Endothelial cell of umbilical vein (primary cell): Measurements from ENCODE around the gene LUZP2. TPM values are rescaled to one million over a fixed set of nuclear protein-coding genes. Genes with fewer than 3 reads are reported as not detected.

Experiments
- BruUV-seq: library from RNA; stranded (reverse); fragments of 400-500 nt; replicated peaks from 2 replicates; lab custom pipeline; 2021; lab: Mats Ljungman, UMichigan
- CTCF ChIA-PET: fragments of 300-600, 350-600 bp; sonication (Branson Sonifier 250); formaldehyde crosslinking; loops from one replicate; lab custom pipeline; 2021; ENCODE audit warnings: antibody characterized with exemption, inconsistent platforms; lab: Charles Lee
- POLR2A ChIA-PET: fragments of 300-600, 350-600 bp; sonication (Branson Sonifier 250); formaldehyde crosslinking; loops from one replicate; lab custom pipeline; 2021; ENCODE audit warnings: antibody characterized with exemption, inconsistent platforms; lab: Charles Lee
- DNase-seq: peaks from one replicate; pipeline ENCODE4 v3.0.0-alpha.2; 2011; ENCODE audit warnings: low read depth, low spot score
- FAIRE-seq: peaks from 2 replicates; lab custom pipeline; 2011; peaks lifted over from hg19 to GRCh38; lab: Jason Lieb, UNC
- H2AFZ ChIP-seq: 2 replicates; pipeline ENCODE4 v1.6.0; 2012; ENCODE audit warnings: low read depth, low read length, control low read depth, inconsistent platforms
- H3K27ac ChIP-seq: 2 replicates; pipeline ENCODE4 v1.5.1; 2011; ENCODE audit warnings: low read depth, mild to moderate bottlenecking, control low read depth, low read length, moderate library complexity; ENCODE audit not compliant: insufficient read depth
- H3K27me3 ChIP-seq, 2 experiments: 2 replicates each; pipeline versions ENCODE4 v1.6.0 to v1.6.1; 2011; ENCODE audit warnings: low read length in 2 of 2, mixed read lengths in 1 of 2; ENCODE audit not compliant: control insufficient read depth in 2 of 2, insufficient read depth in 2 of 2
- H3K36me3 ChIP-seq, 2 experiments: 2 replicates in 1 of 2; 3 replicates in 1 of 2; pipeline ENCODE4 v1.5.1; 2011; ENCODE audit warnings: low read length in 2 of 2, mild to moderate bottlenecking in 1 of 2, moderate library complexity in 1 of 2; ENCODE audit not compliant: control insufficient read depth in 2 of 2, insufficient read depth in 2 of 2; ENCODE audit errors: extremely low read depth in 1 of 2
- H3K4me1 ChIP-seq: 3 replicates; pipeline ENCODE4 v1.5.1; 2011; ENCODE audit warnings: mild to moderate bottlenecking, low read length; ENCODE audit not compliant: control insufficient read depth, insufficient read depth; ENCODE audit errors: extremely low read depth
- H3K4me2 ChIP-seq: 2 replicates; pipeline ENCODE4 v1.6.1; 2011; ENCODE audit warnings: low read length, control low read depth, mixed read lengths; ENCODE audit not compliant: insufficient read depth
- H3K4me3 ChIP-seq, 3 experiments: fragments of 200-600 bp in 1 of 3; sonication (generic), shearing (Covaris generic) in 1 of 3; replicated peaks in 1 of 3; 2 replicates each; pipeline ENCODE4 v1.5.1; 2011 to 2016; ENCODE audit warnings: control low read depth in 3 of 3, low read length in 3 of 3, mild to moderate bottlenecking in 2 of 3, inconsistent platforms in 1 of 3, low read depth in 1 of 3, moderate library complexity in 1 of 3; ENCODE audit not compliant: insufficient read depth in 1 of 3
- H3K79me2 ChIP-seq: 2 replicates; pipeline ENCODE4 v1.6.0; 2012; ENCODE audit warnings: low read length, inconsistent platforms; ENCODE audit not compliant: control insufficient read depth, insufficient read depth
- H3K9ac ChIP-seq: replicated peaks from 2 replicates; pipeline ENCODE3; 2011; ENCODE audit warnings: low read length, control low read depth; ENCODE audit not compliant: insufficient read depth; ENCODE audit errors: extremely low read depth
- H3K9me1 ChIP-seq: replicated peaks from 3 replicates; pipeline ENCODE4 v1.6.0; 2011; ENCODE audit warnings: mild to moderate bottlenecking, low read length; ENCODE audit not compliant: control insufficient read depth, insufficient read depth; ENCODE audit errors: extremely low read depth
- H3K9me3 ChIP-seq: replicated peaks from 2 replicates; pipeline ENCODE4 v1.5.1; 2012; ENCODE audit warnings: low read length, inconsistent platforms; ENCODE audit not compliant: control insufficient read depth, insufficient read depth
- H4K20me1 ChIP-seq: replicated peaks from 2 replicates; pipeline ENCODE3; 2011; ENCODE audit warnings: mild to moderate bottlenecking, low read length; ENCODE audit not compliant: control insufficient read depth, insufficient read depth; ENCODE audit errors: extremely low read depth
- EZH2 ChIP-seq: IDR thresholded peaks from 2 replicates; pipeline ENCODE4 v1.6.1; 2012; ENCODE audit warnings: borderline replicate concordance, low read depth, mild to moderate bottlenecking, moderate library complexity, low read length, inconsistent platforms; ENCODE audit not compliant: severe bottlenecking
- FOS ChIP-seq: IDR thresholded peaks from 2 replicates; pipeline ENCODE4 v1.6.1; 2011; ENCODE audit warnings: mild to moderate bottlenecking, low read length, moderate library complexity, borderline replicate concordance; ENCODE audit not compliant: insufficient read depth
- GATA2 ChIP-seq: IDR thresholded peaks from 2 replicates; pipeline ENCODE4 v1.7.0; 2011; ENCODE audit warnings: low read depth, mild to moderate bottlenecking, moderate library complexity, mixed read lengths, low read length; ENCODE audit not compliant: insufficient read length, insufficient read depth
- JUN ChIP-seq: IDR thresholded peaks from 2 replicates; pipeline ENCODE4 v1.6.1; 2011; ENCODE audit warnings: borderline replicate concordance, low read depth; ENCODE audit not compliant: insufficient read length, insufficient read depth
- MYC ChIP-seq: IDR thresholded peaks from one replicate; pipeline ENCODE4 v1.6.1; 2011; ENCODE audit warnings: mild to moderate bottlenecking, low read depth, low read length
- POLR2A ChIP-seq: IDR thresholded peaks from 2 replicates; pipeline ENCODE4 v1.6.1; 2012; ENCODE audit warnings: low read depth, mild to moderate bottlenecking, control low read depth, low read length
- POLR2AphosphoS5 ChIP-seq: IDR thresholded peaks from 2 replicates; pipeline ENCODE4 v1.6.1; 2012; ENCODE audit warnings: low read depth, mild to moderate bottlenecking, control low read depth, low read length, moderate library complexity; ENCODE audit not compliant: insufficient read depth
- dilution Hi-C: fragments of 300-500 bp; cut with MboI; formaldehyde crosslinking; loops from one replicate; pipeline ENCODE4 v1.15.0; 2019; ENCODE audit warnings: low sequenced_read_pairs; ENCODE audit not compliant: extremely low pct_ligation_motif_present
- intact Hi-C: fragments of 100-400 bp; cut with micrococcal nuclease; formaldehyde crosslinking; loops from one replicate; pipeline ENCODE4 v1.10.0; 2022
- polyA plus RNA-seq, 4 experiments: library from polyadenylated mRNA; depleted of rRNA in 3 of 4; stranded (reverse) in 3 of 4; unstranded in 1 of 4; fragments of >200 nt; gene quantifications; 2 replicates each; pipeline versions ENCODE4 v1.2.1 to v1.2.3, GENCODE V29; 2011 to 2012; ENCODE audit warnings: missing spikeins in 1 of 4
- total RNA-seq: library from RNA; stranded (reverse); gene quantifications from 2 replicates; pipeline ENCODE4 v1.2.3, GENCODE V29; 2021
- TF ChIP-seq, protein P1 (sequence below): IDR thresholded peaks from 2 replicates; pipeline ENCODE4 v1.6.1; 2011; ENCODE audit not compliant: insufficient read depth, insufficient read length
- TF ChIP-seq, protein P2 (sequence below), 2 donors: IDR thresholded peaks; 1 replicate in 1 of 2; 2 replicates in 1 of 2; pipeline ENCODE4 v1.5.1; 2011; ENCODE audit warnings: low read length in 2 of 2, mild to moderate bottlenecking in 2 of 2, moderate library complexity in 2 of 2, control low read depth in 1 of 2, inconsistent platforms in 1 of 2, low read depth in 1 of 2; ENCODE audit not compliant: insufficient read depth in 1 of 2; ENCODE audit errors: extremely low read depth in 1 of 2

Gene LUZP2
- total and polyA plus RNA-seq, 2 donors (not counting 3 experiments of a cell fraction or from before 2014, with no cell fraction given), result 0.07 TPM; not detected in 1

DNA sequence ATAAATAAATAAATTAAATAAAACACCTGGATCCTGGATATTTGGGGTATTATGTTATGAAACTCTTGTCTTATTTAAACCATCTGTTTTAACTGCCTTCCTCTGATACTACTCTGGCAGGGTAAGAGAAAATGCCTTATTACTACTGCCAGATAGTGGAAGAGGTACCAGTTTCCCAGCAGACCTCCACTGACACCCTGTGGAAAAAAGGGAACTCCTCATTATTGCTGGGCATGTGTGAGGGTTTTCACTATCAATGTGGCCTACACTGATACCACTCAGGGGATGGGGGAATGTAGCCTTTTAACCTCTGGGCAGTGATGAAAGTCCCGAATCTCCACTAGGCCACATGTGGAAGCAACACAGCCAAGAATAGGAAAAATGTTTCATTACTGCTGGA, 121.0 kb downstream of the LUZP2 start:
- BruUV-seq, result no TSS peak
- DNase-seq, result peak; percentile 8
- no peaks in the 10 kb centered on the region for H3K9me3 ChIP-seq

DNA sequence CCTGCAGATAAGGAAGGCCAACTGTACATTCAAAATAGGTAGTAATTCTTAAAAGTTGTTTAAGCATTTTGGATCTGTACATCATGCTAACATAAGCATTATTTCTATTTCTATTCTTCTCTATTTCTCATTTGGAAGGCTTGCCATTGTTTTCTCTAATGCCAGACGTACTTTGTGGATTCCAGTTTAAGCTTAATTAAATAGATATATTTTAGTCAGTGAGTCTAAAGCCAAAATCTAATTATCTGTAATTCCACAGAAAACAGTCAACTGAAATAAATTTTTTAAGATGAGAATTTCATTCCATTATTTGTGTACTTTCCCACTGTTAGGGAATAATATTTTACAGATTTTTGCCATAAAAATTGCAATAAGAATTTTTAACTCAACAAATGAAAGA, 123.0 kb downstream of the LUZP2 start:
- Histone ChIP-seq H3K36me3 (no peaks in the 10 kb centered on the region), H3K27ac (no peak overlapping the region), H3K79me2 (no peaks in the 10 kb centered on the region), H2AFZ (no peak overlapping the region), H3K27me3 (no peaks in the 10 kb centered on the region), H3K4me1 (no peaks in the 10 kb centered on the region), H3K4me3 (no peak overlapping the region), H3K9ac (no peak overlapping the region), H3K4me2 (no peak overlapping the region), H4K20me1 (no peaks in the 10 kb centered on the region), H3K9me3 (no peaks in the 10 kb centered on the region), H3K9me1 (no peaks in the 10 kb centered on the region)
- DNase-seq, result no peak
- FAIRE-seq, result no peak
- CTCF ChIA-PET, result no interaction called here
- no TSS peak for BruUV-seq
- POLR2A ChIA-PET, result no interaction called here
- dilution Hi-C loops, result no loop called here
- TF ChIP-seq POLR2AphosphoS5, result no peak
- TF ChIP-seq MYC, result no peak
- TF ChIP-seq GATA2, result no peak
- TF ChIP-seq JUN, result no peak
- TF ChIP-seq, protein P1, sequence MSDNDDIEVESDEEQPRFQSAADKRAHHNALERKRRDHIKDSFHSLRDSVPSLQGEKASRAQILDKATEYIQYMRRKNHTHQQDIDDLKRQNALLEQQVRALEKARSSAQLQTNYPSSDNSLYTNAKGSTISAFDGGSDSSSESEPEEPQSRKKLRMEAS, result no peak
- TF ChIP-seq FOS, result no peak
- no peak for TF ChIP-seq EZH2
- no peak for TF ChIP-seq POLR2A
- TF ChIP-seq, protein P2, sequence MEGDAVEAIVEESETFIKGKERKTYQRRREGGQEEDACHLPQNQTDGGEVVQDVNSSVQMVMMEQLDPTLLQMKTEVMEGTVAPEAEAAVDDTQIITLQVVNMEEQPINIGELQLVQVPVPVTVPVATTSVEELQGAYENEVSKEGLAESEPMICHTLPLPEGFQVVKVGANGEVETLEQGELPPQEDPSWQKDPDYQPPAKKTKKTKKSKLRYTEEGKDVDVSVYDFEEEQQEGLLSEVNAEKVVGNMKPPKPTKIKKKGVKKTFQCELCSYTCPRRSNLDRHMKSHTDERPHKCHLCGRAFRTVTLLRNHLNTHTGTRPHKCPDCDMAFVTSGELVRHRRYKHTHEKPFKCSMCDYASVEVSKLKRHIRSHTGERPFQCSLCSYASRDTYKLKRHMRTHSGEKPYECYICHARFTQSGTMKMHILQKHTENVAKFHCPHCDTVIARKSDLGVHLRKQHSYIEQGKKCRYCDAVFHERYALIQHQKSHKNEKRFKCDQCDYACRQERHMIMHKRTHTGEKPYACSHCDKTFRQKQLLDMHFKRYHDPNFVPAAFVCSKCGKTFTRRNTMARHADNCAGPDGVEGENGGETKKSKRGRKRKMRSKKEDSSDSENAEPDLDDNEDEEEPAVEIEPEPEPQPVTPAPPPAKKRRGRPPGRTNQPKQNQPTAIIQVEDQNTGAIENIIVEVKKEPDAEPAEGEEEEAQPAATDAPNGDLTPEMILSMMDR (IDR thresholded peaks at IDR 0.05; ENCODE audit: extremely low read depth in 1 of 2, insufficient read depth in 1 of 2, low read depth in 1 of 2, low read length in 2 of 2), result no peak
- intact Hi-C loops, result no loop called here

More for the DNA sequence above, 121.0 kb downstream of the LUZP2 start:
- Histone ChIP-seq H2AFZ (no peak overlapping the region), H4K20me1 (no peaks in the 10 kb centered on the region), H3K79me2 (no peaks in the 10 kb centered on the region), H3K4me2 (no peak overlapping the region), H3K27ac (no peak overlapping the region), H3K9ac (no peak overlapping the region), H3K4me1 (no peaks in the 10 kb centered on the region), H3K27me3 (no peaks in the 10 kb centered on the region), H3K36me3 (no peaks in the 10 kb centered on the region), H3K9me1 (no peaks in the 10 kb centered on the region), H3K4me3 (no peak overlapping the region)
- CTCF ChIA-PET, result interaction anchor here (1.0 to 1.1 kb wide), 3 partner anchors 10 to 1742 kb away, joined by 3 to 4 read pairs (median 3); no protein-coding TSS in a partner anchor
- no peak for FAIRE-seq
- POLR2A ChIA-PET, result no interaction called here
- TF ChIP-seq, protein P1, result no peak
- TF ChIP-seq, protein P2 (IDR thresholded peaks at IDR 0.05; ENCODE audit: extremely low read depth in 1 of 2, insufficient read depth in 1 of 2, low read depth in 1 of 2, low read length in 2 of 2), result peak in 1 of 2 donors; percentile 7
- intact Hi-C loops (no loop called here), dilution Hi-C loops (no loop called here)
